HG03039 (cell line): ENCODE measurements around the gene BAIAP2.

Experiments
- ATAC-seq: cut with Tn5 transposase; IDR thresholded peaks from one replicate; pipeline ENCODE4 v1.9.1; 2021; ENCODE audit warnings: mild to moderate bottlenecking, moderate library complexity; ENCODE audit not compliant: unreplicated experiment

BAIAP2 gene

DNA sequence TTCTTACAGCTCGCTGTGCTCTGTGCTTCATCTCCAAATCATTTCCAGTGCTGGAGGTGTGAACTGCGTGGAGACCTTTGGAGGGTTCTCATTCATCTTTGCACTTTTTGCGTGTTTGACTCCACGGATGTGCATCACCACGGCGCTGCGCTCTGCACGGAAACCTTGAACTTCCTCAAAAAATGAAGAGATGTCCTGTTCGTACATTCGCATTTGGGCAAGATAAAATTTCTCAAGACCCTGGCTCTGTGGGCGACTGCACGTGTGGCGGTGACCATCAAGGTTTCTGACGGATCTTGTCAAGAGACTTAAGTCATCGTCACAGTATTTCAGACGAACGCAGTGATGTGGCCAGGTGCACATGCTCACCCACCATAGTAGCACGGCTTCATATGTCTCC is 120.0 kb downstream of the BAIAP2 start:
- ATAC-seq = no peak

DNA sequence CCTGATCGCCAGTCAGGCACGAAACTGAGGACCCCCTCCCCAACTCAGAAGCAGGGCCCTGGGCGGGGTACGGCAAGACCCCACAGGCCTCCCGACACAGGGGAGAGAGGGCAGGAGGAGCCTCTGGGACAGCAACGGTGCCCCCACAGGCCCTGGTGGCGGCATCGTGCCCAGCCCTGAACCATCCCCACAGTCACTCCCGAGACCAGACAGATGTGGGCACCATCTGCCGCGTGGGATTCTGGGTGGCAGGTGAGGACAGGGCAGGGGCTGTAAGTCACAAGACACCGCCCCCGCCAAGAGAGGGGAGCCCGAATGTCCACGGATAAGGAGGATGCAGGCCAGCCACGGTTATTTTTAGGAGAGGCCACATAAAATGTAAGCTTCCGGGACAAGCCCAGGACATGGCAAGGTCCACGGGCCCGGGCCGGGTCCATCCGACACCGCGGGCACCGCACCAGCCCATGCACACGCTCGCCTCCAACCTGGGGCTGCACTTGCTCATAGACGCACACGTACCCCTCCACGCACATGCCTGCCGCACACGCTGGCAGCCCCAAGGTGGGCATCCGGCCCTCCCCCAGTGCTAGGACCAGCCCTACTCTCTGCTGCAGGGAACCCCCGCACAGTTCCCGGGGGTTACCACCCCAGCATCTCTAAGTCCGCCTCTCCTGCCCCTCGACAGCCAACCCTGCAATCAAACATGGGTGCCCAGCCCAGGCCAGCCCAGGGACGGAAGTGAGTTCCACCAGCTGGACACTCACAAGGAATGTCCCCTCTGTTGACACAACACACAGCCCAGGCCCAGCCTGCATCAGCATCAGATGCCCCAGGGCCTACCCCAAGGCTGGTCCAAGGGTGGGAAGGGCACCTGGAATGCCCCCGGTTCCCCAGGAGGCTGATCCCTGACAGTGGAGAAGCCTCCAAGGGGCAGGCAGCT is 122.2 kb downstream of the BAIAP2 start:
- no peak for ATAC-seq

DNA sequence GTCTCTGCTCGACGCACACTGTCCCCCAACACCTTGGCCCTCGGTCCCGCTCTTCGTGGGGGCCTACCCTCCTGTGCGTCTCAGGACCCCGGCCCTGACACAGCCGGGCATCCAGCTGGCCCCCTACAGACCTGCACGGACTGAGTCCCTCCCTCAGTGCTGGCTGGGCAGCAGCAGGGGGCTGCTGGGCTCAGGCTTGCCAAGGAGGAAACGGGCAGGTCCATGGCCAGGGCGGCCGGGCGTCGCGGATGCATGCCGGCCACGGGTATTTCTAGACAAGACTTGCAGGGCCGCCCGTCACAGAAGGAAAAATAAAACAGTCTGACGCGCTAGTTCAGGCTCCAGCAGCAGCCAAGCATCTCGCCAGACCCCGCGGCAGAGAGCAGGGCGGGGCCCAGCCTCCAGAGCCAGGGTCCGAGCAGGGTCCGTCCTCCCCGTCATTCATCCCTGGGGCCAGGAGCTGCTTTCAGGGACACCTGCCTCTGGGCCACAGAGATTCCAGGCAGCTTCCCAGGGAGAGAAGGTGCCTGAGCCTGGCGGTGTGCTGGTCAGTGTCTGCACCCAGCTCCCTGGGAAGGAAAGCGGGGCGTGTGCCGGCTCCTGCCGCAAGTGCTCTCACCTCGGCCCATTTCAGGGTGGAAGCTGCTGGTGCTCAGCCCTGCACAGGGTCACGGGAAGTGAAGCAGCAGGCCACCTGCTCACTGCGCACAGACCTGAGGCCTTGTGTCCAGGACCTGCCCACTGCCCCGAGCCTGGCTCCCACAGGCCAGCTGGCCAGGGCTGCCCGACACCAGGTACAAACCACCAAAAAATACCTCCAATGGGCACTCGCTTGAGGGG is 123.1 kb downstream of the BAIAP2 start:
- no peak for ATAC-seq

DNA sequence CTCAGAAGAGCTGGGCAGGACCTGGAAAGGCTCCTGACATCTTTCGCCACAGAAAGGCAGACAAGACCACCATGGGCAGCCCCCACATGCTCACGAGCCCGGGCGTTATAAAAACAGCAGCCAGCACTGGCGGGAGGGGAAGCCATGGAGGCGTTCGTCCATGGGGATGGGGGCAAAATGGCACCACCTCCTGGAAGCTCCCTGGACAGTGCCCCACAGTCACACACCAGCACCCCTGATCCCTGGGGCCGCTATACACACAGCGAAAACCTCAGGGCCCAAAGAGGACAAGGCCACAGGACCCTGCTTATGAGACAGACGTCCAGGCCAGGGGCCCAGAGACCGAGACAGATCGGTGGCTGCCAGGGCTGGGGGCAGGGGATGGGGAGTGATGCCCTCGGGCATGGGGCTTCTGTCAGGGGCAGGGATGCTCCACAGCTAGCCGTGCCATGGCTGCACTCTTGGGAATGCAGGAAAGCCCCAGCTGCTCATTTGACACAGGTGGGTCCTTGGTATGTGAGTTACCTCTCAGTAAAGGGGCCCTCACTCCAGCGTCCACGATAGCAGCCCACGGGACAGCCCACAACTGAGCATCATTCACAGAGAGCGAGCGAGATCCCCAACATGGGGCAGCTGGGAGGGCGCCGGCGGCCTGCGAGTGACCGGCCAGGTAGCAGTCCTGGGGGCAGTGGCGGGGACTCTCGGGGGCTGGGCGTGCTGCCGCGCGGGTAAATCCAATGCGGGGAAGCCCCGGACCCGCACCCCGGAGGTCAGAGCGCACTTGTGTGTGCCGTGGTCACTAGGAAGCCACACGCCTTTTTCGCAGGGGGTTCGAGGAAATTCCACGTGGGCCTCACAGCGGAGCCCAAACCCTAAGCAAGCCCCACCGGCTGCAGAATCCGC is 124.0 kb downstream of the BAIAP2 start:
- ATAC-seq = no peak

DNA sequence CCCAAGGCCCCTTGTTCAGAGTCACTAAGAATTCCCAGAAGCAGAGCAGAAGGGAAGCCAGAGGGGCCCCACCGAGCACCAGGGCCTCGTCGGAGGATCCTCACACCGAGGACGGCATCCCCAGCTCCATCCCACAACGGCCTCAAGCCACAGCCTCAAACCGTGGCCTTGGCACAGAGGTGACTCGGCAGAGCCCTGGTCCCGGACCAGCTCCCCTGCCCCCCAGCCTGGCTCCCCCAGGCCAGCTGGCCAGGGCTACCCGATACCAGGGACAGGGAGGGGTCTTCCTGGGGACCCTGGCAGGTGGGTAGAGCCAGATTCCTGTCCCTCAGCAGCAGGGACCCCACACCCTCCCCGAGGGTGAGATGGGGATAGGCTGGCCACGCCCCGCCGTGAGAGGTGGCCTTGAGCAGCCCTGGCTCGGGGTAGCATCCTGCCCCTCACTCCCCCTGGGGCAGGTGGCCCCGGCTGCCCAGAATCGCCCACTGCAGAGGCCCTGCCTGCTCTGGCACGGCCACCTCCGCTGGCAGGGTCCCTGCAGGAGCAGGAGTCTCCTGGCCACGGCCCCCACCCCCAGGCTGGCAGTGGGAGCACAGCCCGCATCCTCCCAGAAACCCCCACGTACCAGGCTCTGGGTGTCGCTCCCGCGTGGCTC is 124.8 kb downstream of the BAIAP2 start:
- ATAC-seq = no peak

DNA sequence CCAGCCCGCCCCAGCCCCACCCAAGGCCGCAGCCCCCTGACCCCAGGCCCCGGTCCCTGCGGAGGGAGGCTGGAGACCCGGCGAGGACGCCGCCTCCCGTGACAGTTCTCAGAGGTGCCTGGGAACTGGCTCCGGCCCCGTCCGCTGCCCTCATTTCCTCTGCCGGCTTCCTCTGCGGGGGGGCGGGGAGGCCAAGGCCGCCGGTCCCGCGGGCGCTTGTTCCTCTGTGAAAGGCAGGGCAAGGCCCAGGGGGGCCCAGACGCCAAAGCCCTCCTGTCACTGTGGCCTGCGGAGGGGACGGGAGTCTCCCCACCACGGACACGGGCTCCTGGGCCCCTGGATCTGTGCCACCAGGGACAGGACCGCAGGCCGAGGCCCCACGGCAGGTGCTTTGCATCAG is 125.4 kb downstream of the BAIAP2 start:
- ATAC-seq = no peak

DNA sequence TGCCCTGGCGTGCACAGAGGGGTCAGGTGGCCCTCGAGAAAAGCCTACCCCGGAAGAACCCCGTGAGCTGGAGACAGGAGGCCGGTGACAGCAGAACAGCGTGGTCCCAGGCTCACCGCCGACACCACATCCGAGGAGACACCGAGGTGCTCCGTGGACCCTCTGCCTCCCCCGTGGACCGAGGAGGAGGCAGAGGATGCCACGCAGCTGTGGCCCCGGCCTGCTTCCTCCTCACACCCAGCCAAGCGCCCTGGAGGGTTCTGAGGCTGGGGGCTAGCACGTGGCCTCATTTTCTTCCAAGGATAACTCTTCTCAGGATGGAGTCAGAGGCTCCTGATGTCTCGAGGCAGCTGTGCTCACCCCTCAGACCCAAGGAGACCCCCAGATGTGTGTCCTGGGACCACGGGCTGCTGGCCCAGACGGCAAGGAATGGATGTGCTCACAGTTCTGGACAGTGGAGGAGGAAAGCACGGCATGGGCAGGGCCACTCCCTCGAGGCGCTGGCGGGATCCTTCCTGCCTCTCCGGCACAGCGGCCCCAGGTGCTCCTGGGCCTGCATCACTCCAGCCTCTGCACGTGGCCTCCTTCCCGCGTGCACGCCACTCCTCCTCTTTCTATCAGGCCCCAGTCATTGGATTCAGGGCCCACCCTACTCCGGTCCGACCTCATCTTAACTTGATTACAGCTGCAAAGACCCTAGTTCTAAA is 125.9 kb downstream of the BAIAP2 start:
- ATAC-seq = no peak

DNA sequence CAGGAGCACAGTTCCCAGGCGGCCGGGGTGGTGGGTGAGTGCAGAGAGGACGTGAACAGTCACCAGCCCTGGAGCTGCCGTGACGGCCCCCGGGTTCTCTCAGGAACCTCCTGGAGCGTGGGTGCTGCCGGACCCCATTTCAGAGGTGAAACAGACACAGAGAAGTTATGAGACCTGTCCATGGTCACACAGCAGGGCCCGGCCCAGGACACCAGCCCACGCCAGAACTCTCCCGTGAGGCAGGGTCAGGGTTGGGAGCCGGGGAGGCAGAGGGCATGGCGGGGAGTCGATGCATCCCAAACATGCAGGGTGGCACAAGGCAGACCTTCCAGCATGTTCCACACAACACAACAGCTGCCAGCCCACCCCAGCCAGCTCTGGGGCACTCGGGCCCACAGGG is 126.6 kb downstream of the BAIAP2 start:
- no peak for ATAC-seq

DNA sequence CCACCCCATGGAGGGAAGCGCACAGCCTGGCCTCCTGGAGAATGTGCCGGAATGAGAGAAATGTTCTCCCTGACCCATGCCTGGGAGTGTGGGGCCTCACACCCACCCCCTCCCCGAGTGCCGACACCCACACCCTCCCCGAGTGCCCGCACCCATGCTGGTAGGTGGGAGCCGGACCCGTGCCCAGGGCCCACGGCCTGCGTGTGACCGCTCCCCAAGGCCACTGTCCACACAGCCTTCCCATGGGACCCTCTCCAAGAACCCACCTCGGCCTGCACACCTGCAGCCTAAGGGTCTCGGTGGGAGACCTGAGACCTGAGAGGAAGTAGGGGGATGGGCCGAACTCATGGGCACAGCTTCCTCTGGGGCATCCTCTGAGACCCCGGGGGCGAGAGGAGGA is 127.0 kb downstream of the BAIAP2 start:
- no peak for ATAC-seq

DNA sequence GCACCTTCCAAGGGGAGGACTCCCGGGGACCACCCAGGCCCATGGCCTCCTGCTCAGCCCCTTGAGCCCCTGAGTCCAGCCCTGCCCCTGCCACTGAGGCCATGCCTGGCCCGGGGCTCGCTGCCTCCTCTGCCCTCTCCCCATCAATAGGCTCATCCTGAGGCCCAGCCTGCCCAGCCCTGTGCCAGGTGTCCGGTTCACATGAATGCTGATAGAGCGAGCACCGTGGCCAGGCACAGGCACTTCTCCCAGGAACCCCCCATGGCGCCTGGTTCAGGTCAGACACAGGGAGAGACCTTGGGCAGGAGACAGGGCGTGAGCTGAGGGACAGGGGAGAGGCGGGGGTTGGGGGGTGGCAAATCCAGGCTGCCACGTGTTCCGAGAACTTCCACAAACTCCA is 127.5 kb downstream of the BAIAP2 start:
- ATAC-seq = no peak

DNA sequence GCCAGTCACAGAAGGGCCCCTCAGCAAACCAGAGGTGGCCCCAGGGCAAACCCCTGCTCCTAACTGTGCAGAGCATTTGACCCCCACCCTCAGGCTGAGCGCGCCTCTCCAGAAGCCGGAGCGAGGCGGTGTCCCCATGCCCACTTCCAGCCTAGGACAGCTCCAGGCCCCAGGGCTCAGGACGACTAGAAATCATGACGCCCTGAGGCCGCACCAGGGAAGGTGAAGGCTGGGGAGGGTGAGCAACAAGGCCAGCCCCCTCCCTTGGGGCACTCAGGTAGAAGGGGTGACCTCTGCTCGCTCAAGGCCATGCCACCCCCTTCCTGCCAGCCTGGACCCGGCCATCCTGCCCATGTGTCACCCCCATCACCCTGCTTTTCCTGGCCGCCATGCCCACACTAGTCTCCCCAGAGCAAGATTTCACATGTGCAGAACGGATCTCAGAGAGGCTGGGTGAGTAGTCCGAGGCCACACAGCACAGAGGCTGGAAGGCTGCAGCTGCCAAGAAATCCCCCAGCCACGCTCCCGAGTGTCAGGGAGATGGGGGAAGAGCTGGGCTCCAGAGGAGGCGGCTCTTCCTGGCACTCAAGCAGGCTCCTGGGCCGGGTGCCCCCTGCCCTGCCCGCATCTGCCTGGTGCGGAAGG is 128.2 kb downstream of the BAIAP2 start:
- ATAC-seq = no peak

DNA sequence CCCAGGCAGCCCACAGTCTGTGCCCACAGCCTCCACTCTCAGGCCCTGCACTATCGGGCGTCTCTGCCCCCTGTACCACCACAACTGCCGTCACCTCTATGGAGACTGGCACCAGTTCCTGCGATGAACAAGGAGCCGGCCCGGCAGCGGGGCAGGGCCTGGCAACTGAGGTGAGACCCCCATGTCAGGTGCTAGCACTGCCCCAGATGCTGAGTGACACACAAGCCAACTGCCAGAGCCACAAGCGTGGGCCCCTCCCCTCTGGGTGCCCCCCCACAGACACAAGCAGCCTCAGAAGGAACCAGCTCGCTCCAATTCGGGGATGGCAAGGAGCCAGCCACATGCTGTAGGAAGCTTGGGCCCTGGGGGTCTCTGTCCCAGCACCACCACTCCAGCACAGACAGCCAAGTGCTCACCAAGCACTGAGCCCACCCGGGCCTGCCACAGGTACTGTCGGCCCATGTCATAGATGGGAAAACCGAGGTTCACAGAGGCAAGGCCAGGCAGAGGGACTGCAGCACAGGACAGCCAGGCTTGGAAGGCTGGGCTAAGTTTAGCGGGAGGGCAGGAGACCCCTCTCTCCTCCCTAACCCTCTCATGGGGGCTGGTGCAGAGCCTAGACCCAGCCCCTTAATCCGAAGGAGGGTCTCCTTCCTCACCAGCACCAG is 128.9 kb downstream of the BAIAP2 start:
- no peak for ATAC-seq

DNA sequence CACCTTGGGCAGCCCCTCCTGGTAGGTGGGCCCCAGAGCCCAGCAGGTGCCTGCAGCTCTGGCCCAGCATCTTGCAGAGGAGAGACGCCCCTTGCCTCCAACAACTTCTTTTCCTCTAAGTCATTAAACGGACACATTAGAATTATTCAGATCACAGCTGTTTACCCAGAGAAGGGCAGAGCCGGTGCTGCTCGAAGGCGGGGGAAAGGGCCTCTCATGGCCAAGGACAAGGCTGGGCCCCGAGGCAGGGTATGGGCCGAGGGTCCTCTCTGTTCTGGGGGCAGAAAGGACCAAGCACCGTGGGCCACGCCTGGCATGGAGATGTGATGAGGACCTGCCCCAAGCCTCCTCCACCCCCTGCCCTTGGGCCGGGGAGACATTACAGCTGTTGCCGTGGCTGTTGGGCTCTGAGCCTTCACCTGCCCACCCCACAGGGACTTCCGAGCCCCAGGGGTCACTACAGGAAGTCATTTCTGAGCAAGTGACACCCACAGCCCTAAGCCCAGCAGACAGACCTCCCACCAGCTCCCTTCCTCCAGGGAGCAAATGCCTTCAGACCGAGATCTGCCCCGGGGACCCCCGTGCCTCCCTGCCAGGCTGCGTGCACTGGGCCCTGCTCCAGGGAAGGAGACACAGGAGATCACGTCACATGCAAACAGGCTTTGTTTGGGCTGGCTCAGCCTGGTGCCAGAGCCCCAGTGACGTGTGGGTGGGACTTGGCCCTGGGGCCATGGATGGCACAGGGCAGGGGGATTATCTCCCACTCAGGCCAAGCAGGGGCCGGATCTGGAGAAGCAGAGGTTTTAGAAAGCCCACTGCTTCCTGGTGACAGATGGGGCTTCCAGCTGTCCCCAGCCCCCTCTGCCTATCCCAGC is 129.7 kb downstream of the BAIAP2 start:
- ATAC-seq = no peak

DNA sequence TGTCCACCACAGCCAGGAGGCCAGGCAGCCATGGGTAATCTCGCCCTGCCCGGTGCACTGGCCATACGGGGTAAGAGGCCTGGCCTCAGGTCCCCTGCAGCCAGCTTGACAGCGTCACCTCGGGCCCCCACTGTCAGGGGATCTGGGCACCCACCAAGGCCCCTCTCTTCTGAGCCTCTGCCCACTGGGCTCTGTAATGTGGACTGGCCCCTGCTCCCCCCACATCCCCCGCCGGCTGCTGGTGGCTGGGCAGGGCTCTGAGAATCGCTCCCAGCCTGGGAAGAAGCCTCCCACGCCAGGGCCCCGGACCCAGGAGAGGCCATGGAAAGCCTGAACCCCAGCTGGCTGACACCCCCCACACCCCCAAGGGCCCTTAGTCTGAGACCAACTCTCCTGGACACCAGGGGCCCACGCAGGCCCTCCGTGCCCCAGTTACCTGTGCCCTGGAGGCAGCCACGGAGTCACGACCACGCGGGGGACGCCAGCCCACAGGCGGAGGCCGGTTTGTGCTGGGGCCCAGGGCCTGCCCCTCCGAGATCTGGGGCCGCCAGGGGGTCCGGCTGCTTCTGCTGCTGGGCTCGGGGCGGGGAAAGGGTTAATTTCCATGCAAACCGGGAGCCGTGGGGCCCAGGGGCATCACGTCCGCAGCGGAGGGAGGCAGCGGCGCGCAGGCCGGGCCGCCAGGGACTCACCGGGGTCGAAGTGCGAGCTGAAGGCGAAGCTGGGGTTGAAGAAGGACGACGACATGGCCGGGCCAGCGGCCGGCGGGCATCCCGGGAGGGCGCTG is 130.5 kb downstream of the BAIAP2 start, which contains the start of gene PVALEF:
Gene PVALEF (plus strand): TSS at position 262 of the 787 bp plus-strand sequence. CDS start 15,720 bp downstream, outside the sequence.
- ATAC-seq = no peak

DNA sequence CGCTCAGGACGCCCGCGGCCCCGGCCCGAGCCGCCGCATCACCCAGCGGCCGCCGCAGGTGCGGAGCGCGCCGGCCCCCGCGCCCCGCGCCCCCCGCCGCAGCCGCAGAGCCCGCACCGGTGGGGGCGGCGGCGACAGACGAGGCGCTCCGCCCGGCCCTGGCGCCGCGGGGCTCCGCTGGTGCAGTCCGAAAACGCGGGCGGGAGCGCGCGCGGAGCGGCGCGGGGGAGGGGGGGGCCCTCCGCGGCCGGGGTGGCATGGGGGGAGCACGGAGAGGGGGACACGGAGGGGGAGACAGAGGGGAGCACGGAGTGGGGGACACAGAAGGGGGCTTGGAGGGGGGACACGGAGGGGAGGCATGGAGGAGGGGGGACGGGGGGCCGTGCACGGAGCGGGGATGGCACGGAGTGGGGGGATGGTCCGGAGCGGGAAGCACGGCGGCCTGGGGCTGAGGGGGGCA is 131.1 kb downstream of the BAIAP2 start, which contains the start of gene AATK:
Gene AATK (minus strand): TSS at position 189 of the 460 bp plus-strand sequence. CDS start 229 bp downstream, outside the sequence.
- no peak for ATAC-seq
